ENCODE measurements around the gene UNC13A.
"Not testable (repeated sequence)": the region's sequence is repeated elsewhere in the genome, so short reads cannot be mapped to it uniquely, and the experiment has no call there.

UNC13A gene

DNA sequence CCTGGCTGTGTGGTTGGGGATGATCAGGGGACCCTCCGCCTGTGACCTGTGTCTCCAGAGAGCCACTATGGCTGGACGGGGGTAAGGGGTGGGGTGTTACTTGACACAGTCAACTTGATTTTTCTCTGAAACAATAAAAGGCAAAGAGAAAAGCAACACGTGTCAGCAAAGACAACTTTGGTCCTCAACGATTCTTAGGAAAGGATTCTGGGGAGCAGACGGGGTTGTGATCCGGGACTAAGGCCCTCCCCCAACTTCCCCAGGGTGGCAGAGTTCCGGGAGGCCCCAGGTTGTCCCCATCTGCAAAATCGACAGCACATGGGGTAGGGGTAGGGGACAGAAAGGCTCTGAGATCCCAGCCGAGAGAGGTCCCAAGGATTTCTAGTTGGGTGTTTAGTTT, 86.5 kb downstream of the UNC13A start:
- no peak overlapping the region for H3K27ac ChIP-seq (ENCODE audit: low read depth, low read length)
- H4K20me1 ChIP-seq (ENCODE audit: low read depth, low read length) = no peaks in the 10 kb centered on the region
- H3K9me3 ChIP-seq (ENCODE audit: insufficient read depth, low read length) = no peaks in the 10 kb centered on the region
- 0 out of 2 replicates have a peak, but pooled peaks cover 4% of the 10 kb centered on the region for H3F3A ChIP-seq (ENCODE audit: insufficient read depth)
- no peak overlapping the region for H2AFZ ChIP-seq (ENCODE audit: low read depth, low read length, severe bottlenecking)
- H3K79me2 ChIP-seq (ENCODE audit: insufficient read depth, low read length) = no peaks in the 10 kb centered on the region
- no peak overlapping the region for H3K9ac ChIP-seq (ENCODE audit: low read length)
- no peak overlapping the region for H3K4me3 ChIP-seq (ENCODE audit: insufficient read depth, low read length, poor library complexity, severe bottlenecking)
- no peaks in the 10 kb centered on the region for H3K36me3 ChIP-seq (ENCODE audit: low read length)
- H3K27me3 ChIP-seq (ENCODE audit: low read length) = no peaks in the 10 kb centered on the region; the same call in 1 of the 2 replicates
- TF ChIP-seq, protein P1, sequence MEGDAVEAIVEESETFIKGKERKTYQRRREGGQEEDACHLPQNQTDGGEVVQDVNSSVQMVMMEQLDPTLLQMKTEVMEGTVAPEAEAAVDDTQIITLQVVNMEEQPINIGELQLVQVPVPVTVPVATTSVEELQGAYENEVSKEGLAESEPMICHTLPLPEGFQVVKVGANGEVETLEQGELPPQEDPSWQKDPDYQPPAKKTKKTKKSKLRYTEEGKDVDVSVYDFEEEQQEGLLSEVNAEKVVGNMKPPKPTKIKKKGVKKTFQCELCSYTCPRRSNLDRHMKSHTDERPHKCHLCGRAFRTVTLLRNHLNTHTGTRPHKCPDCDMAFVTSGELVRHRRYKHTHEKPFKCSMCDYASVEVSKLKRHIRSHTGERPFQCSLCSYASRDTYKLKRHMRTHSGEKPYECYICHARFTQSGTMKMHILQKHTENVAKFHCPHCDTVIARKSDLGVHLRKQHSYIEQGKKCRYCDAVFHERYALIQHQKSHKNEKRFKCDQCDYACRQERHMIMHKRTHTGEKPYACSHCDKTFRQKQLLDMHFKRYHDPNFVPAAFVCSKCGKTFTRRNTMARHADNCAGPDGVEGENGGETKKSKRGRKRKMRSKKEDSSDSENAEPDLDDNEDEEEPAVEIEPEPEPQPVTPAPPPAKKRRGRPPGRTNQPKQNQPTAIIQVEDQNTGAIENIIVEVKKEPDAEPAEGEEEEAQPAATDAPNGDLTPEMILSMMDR (IDR thresholded peaks at IDR 0.05; ENCODE audit: insufficient read depth, low read length, poor library complexity, severe bottlenecking) = no peak
- no peak for TF ChIP-seq EZH2phosphoT487 (conservative IDR thresholded peaks at IDR 0.05; ENCODE audit: low read length)
- no peaks in the 10 kb centered on the region for H3K9me2 ChIP-seq (replicated peaks; ENCODE audit: insufficient read depth, low read length)
- no peak overlapping the region for H3K4me2 ChIP-seq (ENCODE audit: low read depth, low read length, poor library complexity, severe bottlenecking)

DNA sequence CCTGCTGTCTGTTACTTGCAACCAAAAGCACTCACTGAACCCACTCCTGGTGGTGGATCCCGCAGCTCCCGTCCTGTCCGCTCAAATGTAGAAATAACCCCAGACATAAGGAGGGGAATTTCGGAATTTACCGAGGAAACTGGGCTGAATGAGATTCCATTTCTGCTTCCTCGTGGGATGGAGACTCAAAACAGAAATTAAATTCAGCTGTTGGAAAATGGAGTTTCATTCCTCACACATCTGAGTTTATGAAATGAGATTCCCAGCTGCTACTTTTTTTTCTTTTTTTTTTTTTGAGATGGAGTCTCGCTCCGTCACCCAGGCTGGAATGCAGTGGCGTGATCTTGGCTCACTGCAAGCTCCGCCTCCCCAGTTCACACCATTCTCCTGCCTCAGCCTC, 88.4 kb downstream of the UNC13A start:
- no peak overlapping the region for H3K4me3 ChIP-seq (ENCODE audit: insufficient read depth, low read length, poor library complexity, severe bottlenecking)
- no peaks in the 10 kb centered on the region for H3K79me2 ChIP-seq (ENCODE audit: insufficient read depth, low read length)
- TF ChIP-seq EZH2phosphoT487 (conservative IDR thresholded peaks at IDR 0.05; ENCODE audit: low read length) = no peak
- TF ChIP-seq, protein P1 (IDR thresholded peaks at IDR 0.05; ENCODE audit: insufficient read depth, low read length, poor library complexity, severe bottlenecking) = no peak
- no peaks in the 10 kb centered on the region for H4K20me1 ChIP-seq (ENCODE audit: low read depth, low read length)
- H2AFZ ChIP-seq (ENCODE audit: low read depth, low read length, severe bottlenecking) = no peak overlapping the region
- H3K9me2 ChIP-seq (replicated peaks; ENCODE audit: insufficient read depth, low read length) = no peaks in the 10 kb centered on the region
- 0 out of 2 replicates have a peak, but pooled peaks cover under 1% of the 10 kb centered on the region for H3F3A ChIP-seq (ENCODE audit: insufficient read depth)
- no peaks in the 10 kb centered on the region; the same call in 1 of the 2 replicates for H3K27me3 ChIP-seq (ENCODE audit: low read length)
- H3K9ac ChIP-seq (ENCODE audit: low read length) = no peak overlapping the region
- no peaks in the 10 kb centered on the region for H3K9me3 ChIP-seq (ENCODE audit: insufficient read depth, low read length)
- H3K36me3 ChIP-seq (ENCODE audit: low read length) = no peaks in the 10 kb centered on the region
- no peak overlapping the region for H3K4me2 ChIP-seq (ENCODE audit: low read depth, low read length, poor library complexity, severe bottlenecking)
- no peak overlapping the region for H3K27ac ChIP-seq (ENCODE audit: low read depth, low read length)

DNA sequence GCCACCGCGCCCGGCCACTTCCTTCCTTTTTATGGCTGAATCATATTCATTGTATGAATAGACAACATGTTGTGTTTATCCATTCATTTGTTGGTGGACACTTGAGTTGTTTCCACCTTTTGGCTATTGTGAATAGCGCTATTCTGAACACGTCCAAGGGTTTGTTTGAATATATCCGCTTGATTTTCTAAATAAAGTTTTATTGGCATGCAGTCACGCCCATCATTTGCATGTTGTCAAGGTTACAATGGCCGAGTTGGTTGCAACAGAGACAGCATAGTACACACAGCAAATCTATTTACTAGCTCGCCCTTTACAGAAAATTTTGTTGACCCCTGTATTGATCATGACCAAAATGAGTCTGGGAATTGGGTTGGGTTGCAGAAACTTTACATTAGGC, 89.2 kb downstream of the UNC13A start:
- Histone ChIP-seq H2AFZ (ENCODE audit: low read depth, low read length, severe bottlenecking) (no peak overlapping the region), H4K20me1 (ENCODE audit: low read depth, low read length) (no peaks in the 10 kb centered on the region), H3F3A (ENCODE audit: insufficient read depth) (no peaks in the 10 kb centered on the region), H3K4me2 (ENCODE audit: low read depth, low read length, poor library complexity, severe bottlenecking) (no peak overlapping the region), H3K4me3 (ENCODE audit: insufficient read depth, low read length, poor library complexity, severe bottlenecking) (no peak overlapping the region), H3K36me3 (ENCODE audit: low read length) (no peaks in the 10 kb centered on the region), H3K79me2 (ENCODE audit: insufficient read depth, low read length) (no peaks in the 10 kb centered on the region), H3K27ac (ENCODE audit: low read depth, low read length) (no peak overlapping the region), H3K9me3 (ENCODE audit: insufficient read depth, low read length) (no peaks in the 10 kb centered on the region), H3K27me3 (ENCODE audit: low read length) (no peaks in the 10 kb centered on the region; the same call in 1 of the 2 replicates), H3K9me2 (replicated peaks; ENCODE audit: insufficient read depth, low read length) (no peaks in the 10 kb centered on the region), H3K9ac (ENCODE audit: low read length) (no peak overlapping the region)
- no peak for TF ChIP-seq EZH2phosphoT487 (conservative IDR thresholded peaks at IDR 0.05; ENCODE audit: low read length)

DNA sequence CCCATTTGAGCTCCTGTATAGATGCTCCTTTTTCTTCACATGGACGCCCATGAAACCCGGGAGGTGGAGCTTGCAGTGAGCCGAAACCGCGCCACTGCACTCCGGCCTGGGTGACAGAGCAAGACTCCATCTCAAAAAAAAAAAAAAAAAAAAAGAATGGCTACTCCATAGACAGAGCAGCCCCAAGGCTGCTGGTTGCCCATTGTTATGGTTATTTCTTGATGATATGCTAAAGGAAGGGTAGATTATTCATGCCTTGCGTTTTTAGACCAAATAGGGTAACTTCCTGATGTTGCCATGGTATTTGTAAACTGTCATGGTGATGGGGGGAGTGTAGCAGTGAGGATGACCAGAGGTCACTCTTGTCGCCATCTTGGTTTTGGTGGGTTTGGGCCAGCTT, 90.1 kb downstream of the UNC13A start:
- H3K9me3 ChIP-seq (ENCODE audit: insufficient read depth, low read length); H3K4me3 ChIP-seq (ENCODE audit: insufficient read depth, low read length, poor library complexity, severe bottlenecking); H3K79me2 ChIP-seq (ENCODE audit: insufficient read depth, low read length); H3K4me2 ChIP-seq (ENCODE audit: low read depth, low read length, poor library complexity, severe bottlenecking); H3K36me3 ChIP-seq (ENCODE audit: low read length); H3F3A ChIP-seq (ENCODE audit: insufficient read depth); H3K27ac ChIP-seq (ENCODE audit: low read depth, low read length); H3K27me3 ChIP-seq (ENCODE audit: low read length); H2AFZ ChIP-seq (ENCODE audit: low read depth, low read length, severe bottlenecking); H3K9ac ChIP-seq (ENCODE audit: low read length); H4K20me1 ChIP-seq (ENCODE audit: low read depth, low read length); H3K9me2 ChIP-seq (replicated peaks; ENCODE audit: insufficient read depth, low read length): not testable (repeated sequence)

DNA sequence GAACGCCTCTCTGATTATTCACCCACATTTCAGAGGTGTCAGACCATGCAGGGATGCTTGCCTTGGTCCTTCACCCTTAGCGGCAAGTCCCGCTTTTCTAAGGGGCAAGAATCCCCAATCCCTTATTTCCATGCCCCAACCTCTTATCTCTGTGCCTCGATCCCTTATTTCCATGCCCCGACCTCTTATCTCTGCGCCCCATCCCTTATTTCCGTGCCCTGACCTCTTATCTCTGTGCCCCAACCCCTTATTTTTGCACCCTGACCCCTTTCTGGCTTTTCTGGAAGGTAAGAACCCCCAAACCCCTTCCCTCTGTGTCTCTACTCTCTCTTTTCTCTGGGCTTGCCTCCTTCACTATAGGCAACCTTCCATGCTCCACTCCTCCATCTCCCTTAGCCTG, 93.9 kb downstream of the UNC13A start:
- not testable (repeated sequence) for H3K36me3 ChIP-seq (ENCODE audit: low read length); H3F3A ChIP-seq (ENCODE audit: insufficient read depth); H3K9me3 ChIP-seq (ENCODE audit: insufficient read depth, low read length); H3K79me2 ChIP-seq (ENCODE audit: insufficient read depth, low read length); H3K27me3 ChIP-seq (ENCODE audit: low read length); H3K4me3 ChIP-seq (ENCODE audit: insufficient read depth, low read length, poor library complexity, severe bottlenecking); H2AFZ ChIP-seq (ENCODE audit: low read depth, low read length, severe bottlenecking); H4K20me1 ChIP-seq (ENCODE audit: low read depth, low read length); H3K27ac ChIP-seq (ENCODE audit: low read depth, low read length); H3K9me2 ChIP-seq (replicated peaks; ENCODE audit: insufficient read depth, low read length); H3K9ac ChIP-seq (ENCODE audit: low read length); H3K4me2 ChIP-seq (ENCODE audit: low read depth, low read length, poor library complexity, severe bottlenecking)
